ENCODE results near the gene SLC13A1. TPM values are rescaled to one million over a fixed set of nuclear protein-coding genes. Genes with fewer than 3 reads are reported as not detected.
A peak's percentile ranks its signal among the peaks of the same experiment; 100 is the strongest.

SLC13A1 gene
- total and polyA plus RNA-seq, 2 donors: under 0.01 to 0.02 TPM

DNA sequence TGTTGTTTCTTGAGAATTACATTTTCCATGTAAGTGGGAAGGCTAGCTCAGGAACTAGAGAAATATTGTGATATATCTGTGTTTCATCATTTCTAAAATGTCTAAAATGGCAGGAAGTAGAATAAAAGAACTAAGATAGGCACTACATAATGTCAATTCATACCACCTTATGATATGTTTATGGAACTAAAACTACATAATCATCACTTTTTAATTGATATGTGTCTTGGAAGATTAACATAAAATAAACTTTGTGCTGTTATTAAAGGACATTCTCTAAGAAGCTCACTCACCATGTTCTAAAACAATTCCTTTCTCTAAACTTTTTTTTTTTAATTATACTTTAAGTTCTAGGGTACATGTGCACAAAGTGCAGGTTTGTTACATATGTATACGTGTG lies 120.7 kb downstream of the SLC13A1 start:
- Histone ChIP-seq H3K36me3 (ENCODE audit: control insufficient read depth in 2 of 2, insufficient read depth in 2 of 2, low read length in 1 of 2) (no peaks in the 10 kb centered on the region), H3K9me3 (ENCODE audit: control insufficient read depth in 2 of 2, insufficient read depth in 1 of 2, low read length in 1 of 2) (no peaks in the 10 kb centered on the region), H3K4me1 (ENCODE audit: control insufficient read depth in 2 of 2, insufficient read depth in 2 of 2, low read length in 2 of 2) (no peaks in the 10 kb centered on the region), H3K4me3 (ENCODE audit: low read length in 2 of 2) (no peak overlapping the region), H3K27ac (ENCODE audit: low read depth in 1 of 2, low read length in 1 of 2) (no peak overlapping the region), H3K27me3 (ENCODE audit: control insufficient read depth in 2 of 2, insufficient read depth in 1 of 2, low read length in 1 of 2) (no peaks in the 10 kb centered on the region)
- WGBS: 100% methylated on average over 1 of the region's 1 CpG
- no peak for DNase-seq (ENCODE audit: low read depth in 6 of 9, low spot score in 9 of 9)

- no peak for DNase-seq (ENCODE audit: low read depth in 6 of 9, low spot score in 9 of 9)
- Histone ChIP-seq H3K9me3 (ENCODE audit: control insufficient read depth in 2 of 2, insufficient read depth in 1 of 2, low read length in 1 of 2) (no peaks in the 10 kb centered on the region), H3K27me3 (ENCODE audit: control insufficient read depth in 2 of 2, insufficient read depth in 1 of 2, low read length in 1 of 2) (no peaks in the 10 kb centered on the region), H3K4me3 (ENCODE audit: low read length in 2 of 2) (no peak overlapping the region), H3K36me3 (ENCODE audit: control insufficient read depth in 2 of 2, insufficient read depth in 2 of 2, low read length in 1 of 2) (no peaks in the 10 kb centered on the region), H3K27ac (ENCODE audit: low read depth in 1 of 2, low read length in 1 of 2) (peak overlapping the region; percentile 5 to 30), H3K4me1 (ENCODE audit: control insufficient read depth in 2 of 2, insufficient read depth in 2 of 2, low read length in 2 of 2) (no peaks in the 10 kb centered on the region)
- 26% methylated on average over 4 of the region's 4 CpGs for WGBS
These were observed 123.8 kb downstream of the SLC13A1 start for GRCh38 chr7:123075838-123076467.

DNA sequence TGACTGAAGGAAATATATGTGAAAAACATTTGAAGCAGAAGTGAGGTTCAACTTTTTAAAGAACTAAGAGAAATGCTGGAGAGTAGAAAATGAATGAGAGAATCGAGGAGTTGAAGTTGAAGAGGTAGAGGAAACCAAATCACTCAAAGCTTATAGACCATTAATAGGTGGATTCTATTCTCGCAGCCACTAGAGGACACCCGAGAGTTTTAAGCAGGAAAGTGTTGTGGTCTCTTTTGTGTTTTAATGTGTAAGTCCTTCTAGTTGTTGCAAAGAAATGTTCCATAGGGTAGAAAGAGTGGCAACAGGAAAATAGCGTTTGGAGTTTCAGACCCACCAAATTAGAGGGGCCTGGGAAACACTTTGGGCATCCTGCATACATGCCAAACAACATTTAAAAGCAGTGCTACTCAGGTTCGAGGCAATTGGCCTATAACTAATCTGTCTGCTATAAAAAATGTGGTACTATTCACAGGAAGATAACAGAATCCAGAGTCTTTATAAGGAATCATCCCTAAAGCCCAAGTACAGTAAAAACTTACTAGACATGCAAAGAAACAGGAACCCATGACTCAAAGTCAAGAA lies 129.0 kb downstream of the SLC13A1 start:
- H3K4me3 ChIP-seq (ENCODE audit: low read length in 2 of 2): no peak overlapping the region
- peaks cover 0 to 11% of the 10 kb centered on the region in 2 donors for H3K9me3 ChIP-seq (ENCODE audit: control insufficient read depth in 2 of 2, insufficient read depth in 1 of 2, low read length in 1 of 2)
- 72% methylated on average over 5 of the region's 5 CpGs for WGBS
- no peaks in the 10 kb centered on the region for H3K27me3 ChIP-seq (ENCODE audit: control insufficient read depth in 2 of 2, insufficient read depth in 1 of 2, low read length in 1 of 2)
- H3K27ac ChIP-seq (ENCODE audit: low read depth in 1 of 2, low read length in 1 of 2): no peak overlapping the region
- DNase-seq (ENCODE audit: low read depth in 6 of 9, low spot score in 9 of 9): no peak
- no peaks in the 10 kb centered on the region for H3K4me1 ChIP-seq (ENCODE audit: control insufficient read depth in 2 of 2, insufficient read depth in 2 of 2, low read length in 2 of 2)
- no peaks in the 10 kb centered on the region for H3K36me3 ChIP-seq (ENCODE audit: control insufficient read depth in 2 of 2, insufficient read depth in 2 of 2, low read length in 1 of 2)

- peaks cover 0 to 11% of the 10 kb centered on the region in 2 donors for H3K9me3 ChIP-seq (ENCODE audit: control insufficient read depth in 2 of 2, insufficient read depth in 1 of 2, low read length in 1 of 2)
- H3K4me1 ChIP-seq (ENCODE audit: control insufficient read depth in 2 of 2, insufficient read depth in 2 of 2, low read length in 2 of 2): no peaks in the 10 kb centered on the region
- no peak for DNase-seq (ENCODE audit: low read depth in 6 of 9, low spot score in 9 of 9)
- no peak overlapping the region for H3K27ac ChIP-seq (ENCODE audit: low read depth in 1 of 2, low read length in 1 of 2)
- H3K4me3 ChIP-seq (ENCODE audit: low read length in 2 of 2): no peak overlapping the region
- H3K36me3 ChIP-seq (ENCODE audit: control insufficient read depth in 2 of 2, insufficient read depth in 2 of 2, low read length in 1 of 2): no peaks in the 10 kb centered on the region
- WGBS: over 99% methylated on average over 3 of the region's 3 CpGs
- no peaks in the 10 kb centered on the region for H3K27me3 ChIP-seq (ENCODE audit: control insufficient read depth in 2 of 2, insufficient read depth in 1 of 2, low read length in 1 of 2)
These were observed 132.0 kb downstream of the SLC13A1 start for GRCh38 chr7:123067814-123068213.

Other genes with a start within 250 kb of the SLC13A1 start
- not detected for gene TAS2R16, start 204.3 kb downstream of the SLC13A1 start, total RNA-seq
- not detected for gene TAS2R16, start 204.3 kb downstream of the SLC13A1 start, polyA plus RNA-seq

Measured in thymus (tissue), 11 donors.